KMS-11 (cell line): ENCODE measurements around the gene DIAPH1.

Source experiments
- H2AFZ ChIP-seq: fragments of 200-600 bp; sonication (generic); 2 replicates; pipeline ENCODE4 v1.6.1; 2016; ENCODE audit warnings: antibody characterized with exemption, mixed run types, low read depth
- H3K27ac ChIP-seq: fragments of 200-600 bp; sonication (generic); 2 replicates; pipeline ENCODE4 v1.6.1; 2016; ENCODE audit warnings: mild to moderate bottlenecking, mixed run types
- H3K27me3 ChIP-seq: fragments of 200-600 bp; sonication (generic); 2 replicates; pipeline ENCODE4 v1.6.1; 2017; ENCODE audit warnings: mild to moderate bottlenecking, low read depth, mixed run types, moderate library complexity; ENCODE audit not compliant: insufficient read depth
- H3K36me3 ChIP-seq: fragments of 200-600 bp; sonication (generic); 2 replicates; pipeline ENCODE4 v1.6.1; 2017; ENCODE audit warnings: mild to moderate bottlenecking, mixed run types; ENCODE audit not compliant: insufficient read depth
- H3K4me1 ChIP-seq: fragments of 200-600 bp; sonication (generic); 2 replicates; pipeline ENCODE4 v1.6.1; 2016; ENCODE audit warnings: mild to moderate bottlenecking, low read depth, mixed run types; ENCODE audit not compliant: poor library complexity, severe bottlenecking
- H3K4me2 ChIP-seq: fragments of 200-600 bp; sonication (generic); 2 replicates; pipeline ENCODE4 v1.7.0; 2016; ENCODE audit warnings: mild to moderate bottlenecking, mixed run types
- H3K4me3 ChIP-seq: fragments of 200-600 bp; sonication (generic); IDR thresholded peaks from 2 replicates; pipeline ENCODE4 v1.6.1; 2017; ENCODE audit warnings: low read depth, low read length, mixed read lengths; ENCODE audit not compliant: insufficient read depth
- H3K79me2 ChIP-seq: fragments of 200-600 bp; sonication (generic); 2 replicates; pipeline ENCODE4 v1.6.1; 2016; ENCODE audit warnings: low read depth, mixed run types; ENCODE audit not compliant: insufficient read depth
- H3K9ac ChIP-seq: fragments of 200-600 bp; sonication (generic); 2 replicates; pipeline ENCODE4 v1.6.1; 2016; ENCODE audit warnings: mild to moderate bottlenecking, mixed run types
- H4K20me1 ChIP-seq: fragments of 200-600 bp; sonication (generic); 2 replicates; pipeline ENCODE4 v1.6.1; 2016; ENCODE audit warnings: mild to moderate bottlenecking, mixed run types; ENCODE audit not compliant: insufficient read depth
- CTCF ChIP-seq: fragments of 200-600 bp; sonication (generic); conservative IDR thresholded peaks from 2 replicates; pipeline ENCODE4 v1.6.1; 2017; ENCODE audit warnings: low read depth, mild to moderate bottlenecking, antibody characterized with exemption, low read length, moderate library complexity, mixed read lengths

Gene DIAPH1

GRCh38 chr5:141639357-141640050 lies 20.7 kb upstream of the DIAPH1 start:
- peaks cover 24% of the 10 kb centered on the region for H3K4me1 ChIP-seq
- TF ChIP-seq CTCF = no peak
- H4K20me1 ChIP-seq = no peaks in the 10 kb centered on the region
- no peak overlapping the region for H3K4me2 ChIP-seq
- no peak overlapping the region for H3K9ac ChIP-seq
- H3K36me3 ChIP-seq = no peaks in the 10 kb centered on the region
- H3K79me2 ChIP-seq = peaks cover 14% of the 10 kb centered on the region
- no peak overlapping the region for H3K27ac ChIP-seq
- no peak overlapping the region for H2AFZ ChIP-seq
- H3K4me3 ChIP-seq = no peak overlapping the region
- no peaks in the 10 kb centered on the region for H3K27me3 ChIP-seq

- no peaks in the 10 kb centered on the region for H4K20me1 ChIP-seq
- peaks cover 14% of the 10 kb centered on the region for H3K79me2 ChIP-seq
- no peak overlapping the region for H3K4me3 ChIP-seq
- H3K27me3 ChIP-seq = no peaks in the 10 kb centered on the region
- H3K27ac ChIP-seq = no peak overlapping the region
- no peak overlapping the region for H3K9ac ChIP-seq
- no peak overlapping the region for H3K4me2 ChIP-seq
- no peaks in the 10 kb centered on the region for H3K36me3 ChIP-seq
- H2AFZ ChIP-seq = no peak overlapping the region
- TF ChIP-seq CTCF = no peak
- peaks cover 31% of the 10 kb centered on the region for H3K4me1 ChIP-seq
Measured at GRCh38 chr5:141638771-141639170, 20.0 kb upstream of the DIAPH1 start.

GRCh38 chr5:141637767-141638419 lies 19.1 kb upstream of the DIAPH1 start:
- Histone ChIP-seq H3K27ac (no peak overlapping the region), H2AFZ (peak overlapping the region; percentile 98), H3K36me3 (no peaks in the 10 kb centered on the region), H3K4me2 (peak overlapping the region; percentile 77), H4K20me1 (no peaks in the 10 kb centered on the region), H3K4me3 (no peak overlapping the region), H3K9ac (no peak overlapping the region), H3K4me1 (peaks cover 31% of the 10 kb centered on the region), H3K79me2 (peaks cover 14% of the 10 kb centered on the region), H3K27me3 (no peaks in the 10 kb centered on the region)
- TF ChIP-seq CTCF = no peak

DNA sequence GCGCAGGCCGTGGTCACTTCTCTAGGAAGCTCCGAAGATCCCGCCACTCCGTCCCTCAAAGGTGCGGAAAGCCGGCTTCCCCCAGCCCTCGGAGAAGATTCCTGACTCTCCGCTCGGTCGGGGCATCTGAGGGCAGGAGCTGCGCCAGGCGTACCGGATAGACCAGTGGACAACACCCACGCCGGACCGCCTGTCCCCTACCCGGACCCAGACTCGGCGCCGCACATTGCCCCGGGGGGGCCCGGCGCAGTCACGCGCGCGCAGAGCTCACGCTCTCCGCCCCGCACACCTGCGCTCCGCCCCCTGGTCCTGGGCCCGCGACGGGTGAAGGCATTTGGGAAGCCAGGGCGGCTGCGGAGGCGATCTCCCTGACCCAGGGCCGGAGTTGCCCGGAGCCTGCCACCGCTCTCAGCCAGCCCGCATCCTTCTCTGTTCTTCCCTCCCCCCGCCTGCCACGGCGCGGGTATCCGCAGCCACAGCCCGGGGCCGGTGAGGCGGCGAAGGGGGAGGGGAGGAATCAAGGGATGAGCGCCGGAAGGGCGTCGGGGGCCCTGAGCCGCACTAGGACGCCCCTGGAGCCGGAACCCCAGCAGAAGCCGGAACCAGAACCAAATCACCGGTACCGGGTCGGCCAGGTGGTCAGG lies 18.4 kb upstream of the DIAPH1 start:
- H2AFZ ChIP-seq = peak overlapping the region; percentile 98
- no peak overlapping the region for H3K4me3 ChIP-seq
- H4K20me1 ChIP-seq = no peaks in the 10 kb centered on the region
- peaks cover 14% of the 10 kb centered on the region for H3K79me2 ChIP-seq
- TF ChIP-seq CTCF = no peak
- no peaks in the 10 kb centered on the region for H3K27me3 ChIP-seq
- H3K27ac ChIP-seq = no peak overlapping the region
- no peak overlapping the region for H3K9ac ChIP-seq
- H3K36me3 ChIP-seq = no peaks in the 10 kb centered on the region
- peak overlapping the region; percentile 77 for H3K4me2 ChIP-seq
- peaks cover 28% of the 10 kb centered on the region for H3K4me1 ChIP-seq
